ENCODE data around the gene PHLDA3. TPM values are rescaled to one million over a fixed set of nuclear protein-coding genes. Genes with fewer than 3 reads are reported as not detected.

PHLDA3 gene
- total and polyA plus RNA-seq, 2 donors from 2014 or later: 25.6 to 27.3 TPM

DNA sequence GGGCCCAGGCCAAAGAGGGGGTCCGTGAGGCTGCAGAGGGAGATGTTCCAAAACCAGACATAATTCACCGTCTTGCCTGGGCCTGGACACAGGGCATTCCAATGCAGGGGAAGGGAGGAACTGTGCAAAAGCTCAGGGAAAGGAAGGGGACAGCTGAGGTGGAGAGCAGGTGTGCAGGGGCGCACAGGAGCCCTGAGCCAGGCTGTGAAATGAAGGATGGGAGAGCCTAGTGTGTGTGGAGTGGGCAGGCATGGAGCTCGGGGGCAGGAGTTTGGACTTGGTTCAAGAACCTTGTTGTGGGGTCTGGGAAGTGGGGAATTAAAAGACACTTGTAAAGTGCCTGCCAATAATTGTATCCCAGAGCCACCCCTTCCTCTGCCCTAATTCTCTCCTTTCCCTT, 49.7 kb downstream of the PHLDA3 start:
- Histone ChIP-seq H3K9ac (ENCODE audit: low read length in 3 of 3) (no peak overlapping the region), H3K27ac (ENCODE audit: low read depth in 2 of 2, low read length in 2 of 2) (no peak overlapping the region), H3K36me3 (ENCODE audit: control insufficient read depth in 2 of 3, insufficient read depth in 3 of 3, low read length in 3 of 3) (no peaks in the 10 kb centered on the region), H3K4me3 (ENCODE audit: low read length in 3 of 3) (no peak overlapping the region), H3K27me3 (ENCODE audit: control insufficient read depth, insufficient read depth, low read length) (no peaks in the 10 kb centered on the region), H3K4me1 (ENCODE audit: control insufficient read depth in 2 of 3, insufficient read depth in 2 of 3, low read depth in 1 of 3, low read length in 3 of 3) (no peaks in the 10 kb centered on the region), H3K9me3 (ENCODE audit: control insufficient read depth in 2 of 3, insufficient read depth in 1 of 3, low read length in 3 of 3) (no peaks in the 10 kb centered on the region)
- FAIRE-seq: no peak
- TF ChIP-seq, protein P1, sequence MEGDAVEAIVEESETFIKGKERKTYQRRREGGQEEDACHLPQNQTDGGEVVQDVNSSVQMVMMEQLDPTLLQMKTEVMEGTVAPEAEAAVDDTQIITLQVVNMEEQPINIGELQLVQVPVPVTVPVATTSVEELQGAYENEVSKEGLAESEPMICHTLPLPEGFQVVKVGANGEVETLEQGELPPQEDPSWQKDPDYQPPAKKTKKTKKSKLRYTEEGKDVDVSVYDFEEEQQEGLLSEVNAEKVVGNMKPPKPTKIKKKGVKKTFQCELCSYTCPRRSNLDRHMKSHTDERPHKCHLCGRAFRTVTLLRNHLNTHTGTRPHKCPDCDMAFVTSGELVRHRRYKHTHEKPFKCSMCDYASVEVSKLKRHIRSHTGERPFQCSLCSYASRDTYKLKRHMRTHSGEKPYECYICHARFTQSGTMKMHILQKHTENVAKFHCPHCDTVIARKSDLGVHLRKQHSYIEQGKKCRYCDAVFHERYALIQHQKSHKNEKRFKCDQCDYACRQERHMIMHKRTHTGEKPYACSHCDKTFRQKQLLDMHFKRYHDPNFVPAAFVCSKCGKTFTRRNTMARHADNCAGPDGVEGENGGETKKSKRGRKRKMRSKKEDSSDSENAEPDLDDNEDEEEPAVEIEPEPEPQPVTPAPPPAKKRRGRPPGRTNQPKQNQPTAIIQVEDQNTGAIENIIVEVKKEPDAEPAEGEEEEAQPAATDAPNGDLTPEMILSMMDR (IDR thresholded peaks at IDR 0.05; ENCODE audit: borderline replicate concordance, extremely low read depth, insufficient read depth): no peak
- no peak for DNase-seq
- intact Hi-C loops (cut with DNase I): no loop called here

DNA sequence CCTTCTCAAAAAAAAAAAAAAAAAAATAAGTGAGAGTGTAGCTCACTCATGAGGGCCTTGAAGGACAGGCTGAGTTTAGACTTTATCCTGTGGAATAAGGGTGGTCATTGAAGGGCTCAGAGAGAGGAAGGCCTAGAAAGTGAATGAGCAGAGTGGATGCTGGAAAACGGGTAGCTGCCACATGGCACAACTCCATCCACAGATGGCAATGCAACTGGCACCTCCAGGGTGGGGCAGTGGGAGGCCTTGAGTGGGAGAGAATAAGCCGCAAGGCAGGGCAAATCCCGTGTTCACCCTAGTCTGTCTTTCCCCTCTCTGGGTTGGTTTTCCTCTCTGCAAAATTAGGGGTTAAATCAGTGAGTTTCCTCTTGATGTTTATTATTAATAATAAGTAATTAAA, 50.5 kb downstream of the PHLDA3 start:
- intact Hi-C loops (cut with DNase I): no loop called here
- no peaks in the 10 kb centered on the region for H3K27me3 ChIP-seq (ENCODE audit: control insufficient read depth, insufficient read depth, low read length)
- H3K4me3 ChIP-seq (ENCODE audit: low read length in 3 of 3): no peak overlapping the region
- H3K36me3 ChIP-seq (ENCODE audit: control insufficient read depth in 2 of 3, insufficient read depth in 3 of 3, low read length in 3 of 3): no peaks in the 10 kb centered on the region
- H3K27ac ChIP-seq (ENCODE audit: low read depth in 2 of 2, low read length in 2 of 2): no peak overlapping the region
- no peaks in the 10 kb centered on the region for H3K4me1 ChIP-seq (ENCODE audit: control insufficient read depth in 2 of 3, insufficient read depth in 2 of 3, low read depth in 1 of 3, low read length in 3 of 3)
- DNase-seq (no peak), FAIRE-seq (no peak)
- TF ChIP-seq, protein P1 (IDR thresholded peaks at IDR 0.05; ENCODE audit: borderline replicate concordance, extremely low read depth, insufficient read depth): no peak
- no peak overlapping the region for H3K9ac ChIP-seq (ENCODE audit: low read length in 3 of 3)
- no peaks in the 10 kb centered on the region for H3K9me3 ChIP-seq (ENCODE audit: control insufficient read depth in 2 of 3, insufficient read depth in 1 of 3, low read length in 3 of 3)

Other genes with a start within 250 kb of the PHLDA3 start
- gene PKP1, start 185.7 kb downstream of the PHLDA3 start, total RNA-seq: 0.63 TPM
- gene PKP1, start 185.7 kb downstream of the PHLDA3 start, polyA plus RNA-seq (ENCODE audit: insufficient read depth, low read depth, low replicate concordance): 0.47 TPM
- 2.1 TPM for gene TNNT2, start 91.5 kb downstream of the PHLDA3 start, total RNA-seq
- 117 TPM for gene TNNT2, start 91.5 kb downstream of the PHLDA3 start, polyA plus RNA-seq (ENCODE audit: insufficient read depth, low read depth, low replicate concordance)
- 72.6 TPM for gene LAD1, start 69.9 kb downstream of the PHLDA3 start, total RNA-seq
- gene LAD1, start 69.9 kb downstream of the PHLDA3 start, polyA plus RNA-seq (ENCODE audit: insufficient read depth, low read depth, low replicate concordance): 70.7 TPM
- not detected for gene TNNI1, start 47.5 kb downstream of the PHLDA3 start, total RNA-seq
- 17.7 TPM for gene TNNI1, start 47.5 kb downstream of the PHLDA3 start, polyA plus RNA-seq (ENCODE audit: insufficient read depth, low read depth, low replicate concordance)
- 236 TPM for gene CSRP1, start 37.9 kb upstream of the PHLDA3 start, total RNA-seq
- 211 TPM for gene CSRP1, start 37.9 kb upstream of the PHLDA3 start, polyA plus RNA-seq (ENCODE audit: insufficient read depth, low read depth, low replicate concordance)
- 23.0 TPM for gene NAV1, start 69.9 kb upstream of the PHLDA3 start, total RNA-seq
- gene NAV1, start 69.9 kb upstream of the PHLDA3 start, polyA plus RNA-seq (ENCODE audit: insufficient read depth, low read depth, low replicate concordance): 1.7 TPM